ENCODE measurements around the gene RHCG. TPM values are rescaled to one million over a fixed set of nuclear protein-coding genes. Genes with fewer than 3 reads are reported as not detected.

Gene RHCG
- polyA plus RNA-seq, 1 experiment, result not detected

DNA sequence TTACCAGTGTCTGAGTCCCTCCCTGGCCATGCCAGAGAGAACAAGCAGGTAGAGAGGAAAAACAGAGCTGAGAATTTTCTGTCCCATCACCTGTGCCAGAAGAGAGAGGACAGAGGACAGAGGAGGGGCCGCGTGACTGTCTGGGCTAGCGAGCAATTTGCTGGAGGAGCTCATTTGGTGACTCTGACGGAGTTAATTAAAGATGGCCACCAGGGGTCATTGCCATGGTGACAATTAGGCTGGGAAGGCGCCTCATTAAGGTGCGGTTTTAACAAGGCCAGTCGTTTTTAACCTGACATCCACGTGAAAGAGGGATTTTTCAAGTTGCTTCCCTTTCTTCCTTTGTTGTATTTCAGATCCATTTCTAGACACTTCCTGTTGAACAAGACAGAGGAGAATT is 72.4 kb downstream of the RHCG start:
- Histone ChIP-seq H3K4me3 (ENCODE audit: low read depth, low read length) (no peak overlapping the region), H3K27ac (ENCODE audit: low read depth, low read length) (no peak overlapping the region), H3K9me3 (ENCODE audit: control insufficient read depth, insufficient read depth, low read length) (no peaks in the 10 kb centered on the region), H3K27me3 (ENCODE audit: control insufficient read depth, insufficient read depth, low read length) (peaks cover 27% of the 10 kb centered on the region)
- ChIA-PET POLR2A (no interaction called here), CTCF (interaction anchor here (3.1 kb wide), 1 partner anchor 65 kb away, joined by 29 read pairs; no protein-coding TSS in a partner anchor)
- DNase-seq (ENCODE audit: low read depth, low spot score), result no peak
- TF ChIP-seq, protein P1, sequence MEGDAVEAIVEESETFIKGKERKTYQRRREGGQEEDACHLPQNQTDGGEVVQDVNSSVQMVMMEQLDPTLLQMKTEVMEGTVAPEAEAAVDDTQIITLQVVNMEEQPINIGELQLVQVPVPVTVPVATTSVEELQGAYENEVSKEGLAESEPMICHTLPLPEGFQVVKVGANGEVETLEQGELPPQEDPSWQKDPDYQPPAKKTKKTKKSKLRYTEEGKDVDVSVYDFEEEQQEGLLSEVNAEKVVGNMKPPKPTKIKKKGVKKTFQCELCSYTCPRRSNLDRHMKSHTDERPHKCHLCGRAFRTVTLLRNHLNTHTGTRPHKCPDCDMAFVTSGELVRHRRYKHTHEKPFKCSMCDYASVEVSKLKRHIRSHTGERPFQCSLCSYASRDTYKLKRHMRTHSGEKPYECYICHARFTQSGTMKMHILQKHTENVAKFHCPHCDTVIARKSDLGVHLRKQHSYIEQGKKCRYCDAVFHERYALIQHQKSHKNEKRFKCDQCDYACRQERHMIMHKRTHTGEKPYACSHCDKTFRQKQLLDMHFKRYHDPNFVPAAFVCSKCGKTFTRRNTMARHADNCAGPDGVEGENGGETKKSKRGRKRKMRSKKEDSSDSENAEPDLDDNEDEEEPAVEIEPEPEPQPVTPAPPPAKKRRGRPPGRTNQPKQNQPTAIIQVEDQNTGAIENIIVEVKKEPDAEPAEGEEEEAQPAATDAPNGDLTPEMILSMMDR (IDR thresholded peaks at IDR 0.05; ENCODE audit: low read depth, low read length), result no peak

Other genes with a start within 250 kb of the RHCG start
- gene POLG, start 161.8 kb downstream of the RHCG start, polyA plus RNA-seq (2011; rRNA removed), result 13.7 and 17.5 TPM in 2 replicates
- 1.1 and 1.3 TPM in 2 replicates for gene TICRR, start 78.9 kb upstream of the RHCG start, polyA plus RNA-seq (2011; rRNA removed)
- 4.5 and 4.8 TPM in 2 replicates for gene KIF7, start 158.9 kb upstream of the RHCG start, polyA plus RNA-seq (2011; rRNA removed)
- 0.05 and 0.06 TPM in 2 replicates for gene PLIN1, start 182.8 kb upstream of the RHCG start, polyA plus RNA-seq (2011; rRNA removed)
- gene PEX11A, start 194.2 kb upstream of the RHCG start, polyA plus RNA-seq (2011; rRNA removed), result 7.3 and 7.5 TPM in 2 replicates
- 0.05 TPM in 2 replicates for gene WDR93, start 194.2 kb upstream of the RHCG start, polyA plus RNA-seq (2011; rRNA removed)